GM23248 (cell line): ENCODE results near the gene TNFAIP1. TPM values are rescaled to one million over a fixed set of nuclear protein-coding genes. Genes with fewer than 3 reads are reported as not detected.

Experiments used
- DNase-seq: peaks from one replicate; pipeline ENCODE4 v3.0.0-alpha.2; 2015
- H2AFZ ChIP-seq: fragments of 200-600 bp; sonication (generic); 2 replicates; pipeline ENCODE4 v1.6.1; 2016; ENCODE audit warnings: antibody characterized with exemption
- H3F3A ChIP-seq: fragments of 200-600 bp; sonication (generic); 2 replicates; pipeline ENCODE4 v1.6.1; 2016; ENCODE audit warnings: mild to moderate bottlenecking, antibody characterized with exemption, mixed run types; ENCODE audit not compliant: insufficient read depth
- H3K27ac ChIP-seq: fragments of 200-600 bp; sonication (generic); 2 replicates; pipeline ENCODE4 v1.5.1; 2016; ENCODE audit warnings: mild to moderate bottlenecking
- H3K27me3 ChIP-seq: fragments of 200-600 bp; sonication (generic); replicated peaks from 2 replicates; pipeline ENCODE4 v1.6.1; 2016; ENCODE audit warnings: mild to moderate bottlenecking; ENCODE audit not compliant: insufficient read depth
- H3K36me3 ChIP-seq: fragments of 200-600 bp; sonication (generic); 2 replicates; pipeline ENCODE4 v1.6.1; 2016; ENCODE audit warnings: low read depth, mild to moderate bottlenecking
- H3K4me1 ChIP-seq: fragments of 200-600 bp; sonication (generic); 2 replicates; pipeline ENCODE4 v1.6.1; 2016; ENCODE audit warnings: mild to moderate bottlenecking; ENCODE audit not compliant: insufficient read depth
- H3K4me2 ChIP-seq: fragments of 200-600 bp; sonication (generic); one replicate; pipeline ENCODE4 v1.6.1; 2016; ENCODE audit warnings: mild to moderate bottlenecking; ENCODE audit not compliant: unreplicated experiment
- H3K4me3 ChIP-seq: fragments of 200-600 bp; sonication (generic); 2 replicates; pipeline ENCODE4 v1.5.1; 2016; ENCODE audit warnings: mild to moderate bottlenecking
- H3K79me2 ChIP-seq: fragments of 200-600 bp; sonication (generic); 2 replicates; pipeline ENCODE4 v1.6.1; 2016; ENCODE audit warnings: mild to moderate bottlenecking; ENCODE audit not compliant: insufficient read depth
- H3K9ac ChIP-seq: fragments of 200-600 bp; sonication (generic); 2 replicates; pipeline ENCODE4 v1.6.1; 2016; ENCODE audit warnings: mild to moderate bottlenecking
- H3K9me2 ChIP-seq: fragments of 200-600 bp; sonication (generic); 2 replicates; pipeline ENCODE4 v1.6.1; 2016; ENCODE audit warnings: mixed run types, mild to moderate bottlenecking, moderate library complexity; ENCODE audit not compliant: insufficient read depth
- H3K9me3 ChIP-seq: fragments of 200-600 bp; sonication (generic); one replicate; pipeline ENCODE4 v1.6.1; 2017; ENCODE audit warnings: low read depth
- H4K20me1 ChIP-seq: fragments of 200-600 bp; sonication (generic); 2 replicates; pipeline ENCODE4 v1.6.0; 2016; ENCODE audit not compliant: insufficient read depth
- EZH2 ChIP-seq: fragments of 200-600 bp; sonication (generic); IDR thresholded peaks from 2 replicates; pipeline ENCODE4 v1.6.1; 2018; ENCODE audit warnings: antibody characterized with exemption, mild to moderate bottlenecking; ENCODE audit not compliant: insufficient read depth, poor library complexity, severe bottlenecking
- EZH2phosphoT487 ChIP-seq: fragments of 200-600 bp; sonication (generic); IDR thresholded peaks from 2 replicates; pipeline ENCODE4 v1.6.1; 2018; ENCODE audit warnings: antibody characterized with exemption, moderate library complexity, mild to moderate bottlenecking, low read depth; ENCODE audit not compliant: insufficient read depth
- WGBS, 2 experiments: methylation state at CpG; one replicate each; pipeline ENCODE4 v1.1.6; 2015 to 2017; ENCODE audit warnings: low lambda C conversion rate in 2 of 2, low coverage in 1 of 2; ENCODE audit errors: missing lambda C conversion rate in 2 of 2; 5-methylcytosine and 5-hydroxymethylcytosine counted together
- in situ Hi-C: fragments of 300-500 bp; cut with MboI; formaldehyde crosslinking; loops from 2 replicates; pipeline ENCODE4 v1.15.0; 2020
- polyA plus RNA-seq: library from polyadenylated mRNA; unstranded; fragments of >200 nt; fragmentation: Nextera tagmentation; extraction: Ambion mirVana; gene quantifications from 2 replicates; pipeline ENCODE4 v1.2.1, GENCODE V29; 2016
- total RNA-seq: library from RNA; depleted of rRNA; stranded (reverse); fragments of >200 nt; shearing (Covaris generic); gene quantifications from 2 replicates; pipeline ENCODE4 v1.2.3, GENCODE V29; 2014

The TNFAIP1 gene
- total and polyA plus RNA-seq, 2 experiments from 2014 or later: 47.7 to 53.7 TPM

GRCh38 chr17:28348979-28349378, 13.4 kb downstream of the TNFAIP1 start:
- Histone ChIP-seq H3K9me2 (no peaks in the 10 kb centered on the region), H3K36me3 (peaks cover 42% of the 10 kb centered on the region), H3K27ac (no peak overlapping the region), H4K20me1 (no peaks in the 10 kb centered on the region), H3F3A (peaks cover 60% of the 10 kb centered on the region), H2AFZ (no peak overlapping the region), H3K4me2 (no peak overlapping the region), H3K9ac (no peak overlapping the region), H3K27me3 (no peaks in the 10 kb centered on the region), H3K4me3 (no peak overlapping the region), H3K9me3 (no peaks in the 10 kb centered on the region), H3K79me2 (peaks cover 6% of the 10 kb centered on the region), H3K4me1 (peaks cover 24% of the 10 kb centered on the region)
- 75 to 83% methylated on average over 3 of the region's 3 CpGs for WGBS, 2 experiments
- no peak for DNase-seq
- in situ Hi-C loops: no loop called here
- no peak for TF ChIP-seq EZH2
- no peak for TF ChIP-seq EZH2phosphoT487

GRCh38 chr17:28350271-28350670, 14.7 kb downstream of the TNFAIP1 start:
- Histone ChIP-seq H3K4me3 (no peak overlapping the region), H2AFZ (no peak overlapping the region), H3K4me2 (no peak overlapping the region), H3K9me2 (no peaks in the 10 kb centered on the region), H3K27ac (no peak overlapping the region), H3K36me3 (peaks cover 42% of the 10 kb centered on the region), H3K4me1 (peaks cover 24% of the 10 kb centered on the region), H3K79me2 (peaks cover 19% of the 10 kb centered on the region), H3K9me3 (no peaks in the 10 kb centered on the region), H3K9ac (no peak overlapping the region), H3F3A (peaks cover 54% of the 10 kb centered on the region), H3K27me3 (no peaks in the 10 kb centered on the region), H4K20me1 (no peaks in the 10 kb centered on the region)
- in situ Hi-C loops: no loop called here
- DNase-seq: no peak
- 93 to 95% methylated on average over 7 of the region's 7 CpGs for WGBS, 2 experiments
- TF ChIP-seq EZH2 (no peak), EZH2phosphoT487 (no peak)

GRCh38 chr17:28357061-28357900, 21.7 kb downstream of the TNFAIP1 start, which contains the start of gene POLDIP2:
TSS of gene POLDIP2 (minus strand) at chr17:28357527. CDS start at chr17:28357448, 79 bp downstream.
- peaks cover 54% of the 10 kb centered on the region for H3K79me2 ChIP-seq
- H4K20me1 ChIP-seq: no peaks in the 10 kb centered on the region
- in situ Hi-C loops: no loop called here
- H3K9ac ChIP-seq: peak within 1 kb of the TSS; percentile 95
- DNase-seq: peak; percentile 99
- no peaks in the 10 kb centered on the region for H3K27me3 ChIP-seq
- peak within 1 kb of the TSS; percentile 48 for H3K27ac ChIP-seq
- H3K9me2 ChIP-seq: no peaks in the 10 kb centered on the region
- 1 to 2% methylated on average over 55 to 68 of the region's 80 CpGs for WGBS, 2 experiments
- peak within 1 kb of the TSS; percentile 84 for H2AFZ ChIP-seq
- peaks cover 28% of the 10 kb centered on the region for H3K36me3 ChIP-seq
- no peaks in the 10 kb centered on the region for H3K9me3 ChIP-seq
- H3K4me2 ChIP-seq: peak within 1 kb of the TSS; percentile 93
- no peaks in the 10 kb centered on the region for H3F3A ChIP-seq
- H3K4me3 ChIP-seq: peak within 1 kb of the TSS; percentile 89
- peaks cover 12% of the 10 kb centered on the region for H3K4me1 ChIP-seq
- TF ChIP-seq EZH2 (no peak), EZH2phosphoT487 (no peak)

- no peak for DNase-seq
- H3K4me3 ChIP-seq: peak overlapping the region; percentile 89
- H3K79me2 ChIP-seq: peaks cover 54% of the 10 kb centered on the region
- peak overlapping the region; percentile 36 for H3K27ac ChIP-seq
- H4K20me1 ChIP-seq: no peaks in the 10 kb centered on the region
- H3K9me3 ChIP-seq: no peaks in the 10 kb centered on the region
- TF ChIP-seq EZH2 (no peak), EZH2phosphoT487 (no peak)
- in situ Hi-C loops: no loop called here
- peak overlapping the region; percentile 83 for H2AFZ ChIP-seq
- H3K9ac ChIP-seq: peak overlapping the region; percentile 95
- H3K27me3 ChIP-seq: no peaks in the 10 kb centered on the region
- H3K4me1 ChIP-seq: peaks cover 12% of the 10 kb centered on the region
- H3F3A ChIP-seq: no peaks in the 10 kb centered on the region
- no peaks in the 10 kb centered on the region for H3K9me2 ChIP-seq
- H3K4me2 ChIP-seq: peak overlapping the region; percentile 93
- WGBS, 2 experiments: 0 to 1% methylated on average over 4 of the region's 4 CpGs
- H3K36me3 ChIP-seq: peaks cover 28% of the 10 kb centered on the region
Measured at GRCh38 chr17:28357901-28358197, 22.3 kb downstream of the TNFAIP1 start.
